ENCODE measurements around the gene PEX11B.

The PEX11B gene

GRCh38 chr1:145897969-145898368 lies 20.5 kb downstream of the PEX11B start:
- no peak for ATAC-seq
- H3K4me3 Mint-ChIP-seq: no peak overlapping the region
- no peak for DNase-seq
- H3K27ac Mint-ChIP-seq: no peak overlapping the region
- H3K9me3 Mint-ChIP-seq: no peaks in the 10 kb centered on the region
- H3K27me3 Mint-ChIP-seq: no peaks in the 10 kb centered on the region
- H3K4me1 Mint-ChIP-seq: no peaks in the 10 kb centered on the region

- no peaks in the 10 kb centered on the region for H3K9me3 Mint-ChIP-seq
- H3K27me3 Mint-ChIP-seq: no peaks in the 10 kb centered on the region
- no peak for DNase-seq
- no peak overlapping the region for H3K27ac Mint-ChIP-seq
- no peak for ATAC-seq
- no peaks in the 10 kb centered on the region for H3K4me1 Mint-ChIP-seq
- H3K4me3 Mint-ChIP-seq: no peak overlapping the region
Observed at GRCh38 chr1:145895471-145895870, 23.0 kb downstream of the PEX11B start.

GRCh38 chr1:145893306-145894055 lies 25.0 kb downstream of the PEX11B start:
- no peak overlapping the region for H3K27ac Mint-ChIP-seq
- no peaks in the 10 kb centered on the region for H3K27me3 Mint-ChIP-seq
- no peaks in the 10 kb centered on the region for H3K4me1 Mint-ChIP-seq
- no peaks in the 10 kb centered on the region for H3K9me3 Mint-ChIP-seq
- no peak overlapping the region for H3K4me3 Mint-ChIP-seq
- DNase-seq: no peak
- no peak for ATAC-seq

- Mint-ChIP-seq H3K27ac (no peak overlapping the region), H3K4me3 (no peak overlapping the region), H3K4me1 (no peaks in the 10 kb centered on the region), H3K9me3 (no peaks in the 10 kb centered on the region), H3K27me3 (no peaks in the 10 kb centered on the region)
- DNase-seq (no peak), ATAC-seq (no peak)
Observed at GRCh38 chr1:145892486-145893087, 25.9 kb downstream of the PEX11B start.

GRCh38 chr1:145891587-145892485 lies 26.7 kb downstream of the PEX11B start:
- DNase-seq (peak; percentile 43 to 52), ATAC-seq (peak; percentile 81)
- Mint-ChIP-seq H3K4me1 (no peaks in the 10 kb centered on the region), H3K4me3 (no peak overlapping the region), H3K9me3 (no peaks in the 10 kb centered on the region), H3K27me3 (no peaks in the 10 kb centered on the region), H3K27ac (no peak overlapping the region)

- Mint-ChIP-seq H3K27me3 (no peaks in the 10 kb centered on the region), H3K9me3 (no peaks in the 10 kb centered on the region), H3K4me3 (no peak overlapping the region), H3K27ac (no peak overlapping the region), H3K4me1 (peaks cover 2% of the 10 kb centered on the region)
- no peak for ATAC-seq
- DNase-seq: no peak
Observed at GRCh38 chr1:145891143-145891542, 27.4 kb downstream of the PEX11B start.

GRCh38 chr1:145889722-145890121 lies 28.8 kb downstream of the PEX11B start:
- Mint-ChIP-seq H3K4me1 (peaks cover 16% of the 10 kb centered on the region), H3K9me3 (no peaks in the 10 kb centered on the region), H3K27ac (no peak overlapping the region), H3K27me3 (peaks cover 10% of the 10 kb centered on the region), H3K4me3 (no peak overlapping the region)
- DNase-seq: no peak
- no peak for ATAC-seq

- no peak overlapping the region for H3K27ac Mint-ChIP-seq
- H3K4me1 Mint-ChIP-seq: peaks cover 20% of the 10 kb centered on the region
- no peak for DNase-seq
- peaks cover 31% of the 10 kb centered on the region for H3K27me3 Mint-ChIP-seq
- ATAC-seq: no peak
- H3K9me3 Mint-ChIP-seq: no peaks in the 10 kb centered on the region
- H3K4me3 Mint-ChIP-seq: no peak overlapping the region
Observed at GRCh38 chr1:145887631-145888030, 30.9 kb downstream of the PEX11B start.

GRCh38 chr1:145886816-145887215 lies 31.7 kb downstream of the PEX11B start:
- Mint-ChIP-seq H3K4me3 (peak overlapping the region; percentile 33 to 59), H3K4me1 (peaks cover 20% of the 10 kb centered on the region), H3K27me3 (peaks cover 39% of the 10 kb centered on the region), H3K9me3 (no peaks in the 10 kb centered on the region), H3K27ac (no peak overlapping the region)
- ATAC-seq (no peak), DNase-seq (no peak)

- ATAC-seq (no peak), DNase-seq (no peak)
- Mint-ChIP-seq H3K27me3 (peaks cover 39% of the 10 kb centered on the region), H3K4me3 (peak overlapping the region; percentile 79 to 86), H3K9me3 (no peaks in the 10 kb centered on the region), H3K4me1 (peaks cover 20% of the 10 kb centered on the region), H3K27ac (no peak overlapping the region)
Observed at GRCh38 chr1:145886390-145886789, 32.1 kb downstream of the PEX11B start.

- Mint-ChIP-seq H3K4me1 (peaks cover 20% of the 10 kb centered on the region), H3K4me3 (peak within 1 kb of the TSS; percentile 79 to 86), H3K9me3 (no peaks in the 10 kb centered on the region), H3K27me3 (peaks cover 39% of the 10 kb centered on the region), H3K27ac (peak within 1 kb of the TSS in 1 of 2 donors; percentile 10)
- DNase-seq (peak; percentile 85 to 86), ATAC-seq (peak; percentile 100)
Observed at GRCh38 chr1:145885738-145886287, 32.7 kb downstream of the PEX11B start, which contains the start of gene ANKRD35. ANKRD35 (minus strand) TSS chr1:145885866; CDS start chr1:145885758, 108 bp downstream.

- no peaks in the 10 kb centered on the region for H3K9me3 Mint-ChIP-seq
- no peak for DNase-seq
- ATAC-seq: no peak
- H3K4me1 Mint-ChIP-seq: peaks cover 20% of the 10 kb centered on the region
- H3K27ac Mint-ChIP-seq: no peak overlapping the region
- H3K27me3 Mint-ChIP-seq: peaks cover 39% of the 10 kb centered on the region
- peak overlapping the region; percentile 79 to 86 for H3K4me3 Mint-ChIP-seq
Observed at GRCh38 chr1:145884675-145885074, 33.8 kb downstream of the PEX11B start.

GRCh38 chr1:145879775-145880174 lies 38.7 kb downstream of the PEX11B start:
- H3K4me3 Mint-ChIP-seq: no peak overlapping the region

GRCh38 chr1:145878724-145879123 lies 39.8 kb downstream of the PEX11B start:
- Mint-ChIP-seq H3K4me3 (no peak overlapping the region), H3K9me3 (no peaks in the 10 kb centered on the region), H3K27me3 (peaks cover 38% of the 10 kb centered on the region), H3K4me1 (no peaks in the 10 kb centered on the region), H3K27ac (no peak overlapping the region)
- ATAC-seq: no peak
- DNase-seq: no peak

More at GRCh38 chr1:145879775-145880174, 38.7 kb downstream of the PEX11B start:
- no peak for ATAC-seq
- Mint-ChIP-seq H3K27me3 (peaks cover 45% of the 10 kb centered on the region), H3K9me3 (no peaks in the 10 kb centered on the region), H3K27ac (no peak overlapping the region), H3K4me1 (peaks cover 4% of the 10 kb centered on the region)
- DNase-seq: no peak

GRCh38 chr1:145877923-145878486 lies 40.5 kb downstream of the PEX11B start:
- Mint-ChIP-seq H3K4me1 (peaks cover 2% of the 10 kb centered on the region), H3K27me3 (peaks cover 38% of the 10 kb centered on the region), H3K27ac (peak overlapping the region in 1 of 2 donors; percentile 86), H3K9me3 (no peaks in the 10 kb centered on the region), H3K4me3 (no peak overlapping the region)
- DNase-seq (no peak), ATAC-seq (no peak)
